Upper lobe of right lung (tissue), 1 donor: ENCODE data around the gene PPFIA2. TPM values are rescaled to one million over a fixed set of nuclear protein-coding genes. Genes with fewer than 3 reads are reported as not detected.

Experiments
- ATAC-seq: fragments of 200-7000 bp; cut with Tn5 transposase; one replicate; pipeline ENCODE4 v1.9.1; 2020; ENCODE audit warnings: mild to moderate bottlenecking, moderate library complexity
- DNase-seq: peaks from one replicate; pipeline ENCODE4 v3.0.0-alpha.2; 2020
- H3K27ac ChIP-seq: fragments of 200-600 bp; one replicate; pipeline ENCODE4 v1.8.0; 2022
- H3K27me3 ChIP-seq: fragments of 200-600 bp; one replicate; pipeline ENCODE4 v1.8.0; 2022; ENCODE audit warnings: mild to moderate bottlenecking
- H3K36me3 ChIP-seq: fragments of 200-600 bp; one replicate; pipeline ENCODE4 v1.8.0; 2022
- H3K4me1 ChIP-seq: fragments of 200-600 bp; one replicate; pipeline ENCODE4 v1.8.0; 2022
- H3K4me3 ChIP-seq: fragments of 200-600 bp; one replicate; pipeline ENCODE4 v1.8.0; 2022; ENCODE audit warnings: mild to moderate bottlenecking
- H3K9me3 ChIP-seq: fragments of 200-600 bp; one replicate; pipeline ENCODE4 v1.8.0; 2022
- CTCF ChIP-seq: fragments of 200-600 bp; IDR thresholded peaks from one replicate; pipeline ENCODE4 v1.8.0; 2022; ENCODE audit warnings: antibody characterized with exemption
- intact Hi-C: fragments of 100-400 bp; cut with DNase I; formaldehyde crosslinking; loops from one replicate; pipeline ENCODE4 v1.11.0; 2022
- total RNA-seq: library from RNA; stranded (reverse); fragmentation: NEBNext Ultra II Directional; extraction: Animal tissue kit (Norgen Biotek cat#: 25700); gene quantifications from one replicate; pipeline ENCODE4 v1.2.1, GENCODE V29; 2021
- donor health status: DM: no; HTN: yes; CAD: no; lungs with severe emphysema.

The PPFIA2 gene
- total RNA-seq, 1 donor from 2014 or later: 1.4 TPM

GRCh38 chr12:81626406-81626805 is 132.7 kb downstream of the PPFIA2 start:
- no peak for ATAC-seq
- Histone ChIP-seq H3K4me1 (no peaks in the 10 kb centered on the region), H3K4me3 (no peak overlapping the region), H3K27me3 (no peaks in the 10 kb centered on the region), H3K9me3 (no peaks in the 10 kb centered on the region), H3K36me3 (no peaks in the 10 kb centered on the region), H3K27ac (no peak overlapping the region)
- no peak for TF ChIP-seq CTCF
- intact Hi-C loops: no loop called here
- DNase-seq: no peak

- no peak overlapping the region for H3K27ac ChIP-seq
These were observed 141.2 kb downstream of the PPFIA2 start for GRCh38 chr12:81617915-81618314.

GRCh38 chr12:81615026-81615588 is 144.0 kb downstream of the PPFIA2 start:
- Histone ChIP-seq H3K36me3 (no peaks in the 10 kb centered on the region), H3K27ac (no peak overlapping the region), H3K4me1 (no peaks in the 10 kb centered on the region), H3K27me3 (no peaks in the 10 kb centered on the region), H3K9me3 (no peaks in the 10 kb centered on the region), H3K4me3 (no peak overlapping the region)
- DNase-seq (no peak), ATAC-seq (no peak)
- intact Hi-C loops: no loop called here
- no peak for TF ChIP-seq CTCF

More at GRCh38 chr12:81617915-81618314, 141.2 kb downstream of the PPFIA2 start:
- no peak for TF ChIP-seq CTCF
- H3K27me3 ChIP-seq: no peaks in the 10 kb centered on the region
- no peaks in the 10 kb centered on the region for H3K36me3 ChIP-seq
- H3K9me3 ChIP-seq: no peaks in the 10 kb centered on the region
- H3K4me1 ChIP-seq: no peaks in the 10 kb centered on the region
- H3K4me3 ChIP-seq: no peak overlapping the region
- ATAC-seq: no peak
- DNase-seq: no peak
- intact Hi-C loops: no loop called here

GRCh38 chr12:81610955-81611889 is 147.9 kb downstream of the PPFIA2 start:
- DNase-seq (no peak), ATAC-seq (peak; percentile 17)
- intact Hi-C loops: no loop called here
- Histone ChIP-seq H3K4me3 (no peak overlapping the region), H3K4me1 (no peaks in the 10 kb centered on the region), H3K27ac (no peak overlapping the region), H3K9me3 (no peaks in the 10 kb centered on the region), H3K27me3 (no peaks in the 10 kb centered on the region), H3K36me3 (no peaks in the 10 kb centered on the region)
- TF ChIP-seq CTCF: no peak

- ATAC-seq (no peak), DNase-seq (no peak)
- no peak for TF ChIP-seq CTCF
- Histone ChIP-seq H3K9me3 (no peaks in the 10 kb centered on the region), H3K4me1 (no peaks in the 10 kb centered on the region), H3K27ac (no peak overlapping the region), H3K36me3 (no peaks in the 10 kb centered on the region), H3K4me3 (no peak overlapping the region), H3K27me3 (no peaks in the 10 kb centered on the region)
- intact Hi-C loops: no loop called here
These were observed 161.1 kb downstream of the PPFIA2 start for GRCh38 chr12:81597928-81598604.
